IPS-15b (cell line): ENCODE data around the gene TLNRD1.
"Not testable (repeated sequence)": the region's sequence is repeated elsewhere in the genome, so short reads cannot be mapped to it uniquely, and the experiment has no call there.

ENCODE experiments used
- H3K27me3 ChIP-seq: one replicate; pipeline ENCODE4 v1.6.1; 2013; ENCODE audit warnings: low read length; ENCODE audit not compliant: control insufficient read depth, insufficient read depth
- H3K36me3 ChIP-seq: one replicate; pipeline ENCODE4 v1.6.1; 2013; ENCODE audit warnings: low read length; ENCODE audit not compliant: control insufficient read depth, insufficient read depth
- H3K4me1 ChIP-seq: one replicate; pipeline ENCODE4 v1.6.1; 2013; ENCODE audit warnings: mild to moderate bottlenecking, low read length; ENCODE audit not compliant: control insufficient read depth, insufficient read depth
- H3K4me3 ChIP-seq: one replicate; pipeline ENCODE4 v1.5.1; 2013; ENCODE audit warnings: low read depth, low read length
- H3K9ac ChIP-seq: one replicate; pipeline ENCODE4 v1.6.1; 2013; ENCODE audit warnings: low read depth, mild to moderate bottlenecking, low read length
- H3K9me3 ChIP-seq: one replicate; pipeline ENCODE4 v1.6.1; 2013; ENCODE audit warnings: mild to moderate bottlenecking, low read length; ENCODE audit not compliant: control insufficient read depth, insufficient read depth

TLNRD1 gene

DNA sequence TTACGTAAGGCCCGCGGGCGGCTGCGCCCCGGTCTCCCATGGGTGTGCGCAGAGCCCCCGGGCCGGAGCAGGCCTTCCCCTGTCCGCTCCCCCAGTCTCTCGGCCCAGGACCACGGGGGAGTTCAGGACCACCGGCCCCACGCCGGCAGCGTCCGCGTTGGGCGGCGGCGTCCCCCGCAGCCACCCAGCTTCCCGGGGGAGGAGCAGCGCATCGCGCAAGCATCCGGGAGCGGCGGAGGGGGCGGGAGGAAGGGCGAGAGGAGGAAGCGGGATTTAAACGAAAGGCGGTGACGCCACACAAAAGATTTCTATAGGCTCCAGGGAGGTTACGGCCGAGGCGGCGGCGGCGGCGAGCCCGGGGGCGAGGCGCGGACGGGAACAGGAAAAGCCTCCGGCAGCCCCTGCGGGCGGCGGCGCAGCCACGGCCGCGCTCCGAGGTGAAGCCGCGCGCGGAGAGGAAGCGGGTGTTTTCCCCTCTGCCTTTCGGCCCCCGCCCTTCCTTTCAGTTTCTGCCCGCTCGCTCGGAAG is at the start of gene TLNRD1:
TSS of gene TLNRD1 (plus strand) at position 300 of the 528 bp plus-strand sequence. CDS start 1,349 bp downstream, outside the sequence.
- Histone ChIP-seq H3K9me3 (no peaks in the 10 kb centered on the region), H3K27me3 (peaks cover 22% of the 10 kb centered on the region), H3K4me3 (peak within 1 kb of the TSS; percentile 83), H3K9ac (peak within 1 kb of the TSS; percentile 89), H3K4me1 (no peaks in the 10 kb centered on the region), H3K36me3 (no peaks in the 10 kb centered on the region)

- Histone ChIP-seq H3K36me3 (peaks cover 8% of the 10 kb centered on the region), H3K9ac (no peak overlapping the region), H3K4me3 (no peak overlapping the region), H3K4me1 (peaks cover 16% of the 10 kb centered on the region), H3K27me3 (no peaks in the 10 kb centered on the region), H3K9me3 (no peaks in the 10 kb centered on the region)
These were observed 48.8 kb upstream of the TLNRD1 start for GRCh38 chr15:80951941-80952340.

DNA sequence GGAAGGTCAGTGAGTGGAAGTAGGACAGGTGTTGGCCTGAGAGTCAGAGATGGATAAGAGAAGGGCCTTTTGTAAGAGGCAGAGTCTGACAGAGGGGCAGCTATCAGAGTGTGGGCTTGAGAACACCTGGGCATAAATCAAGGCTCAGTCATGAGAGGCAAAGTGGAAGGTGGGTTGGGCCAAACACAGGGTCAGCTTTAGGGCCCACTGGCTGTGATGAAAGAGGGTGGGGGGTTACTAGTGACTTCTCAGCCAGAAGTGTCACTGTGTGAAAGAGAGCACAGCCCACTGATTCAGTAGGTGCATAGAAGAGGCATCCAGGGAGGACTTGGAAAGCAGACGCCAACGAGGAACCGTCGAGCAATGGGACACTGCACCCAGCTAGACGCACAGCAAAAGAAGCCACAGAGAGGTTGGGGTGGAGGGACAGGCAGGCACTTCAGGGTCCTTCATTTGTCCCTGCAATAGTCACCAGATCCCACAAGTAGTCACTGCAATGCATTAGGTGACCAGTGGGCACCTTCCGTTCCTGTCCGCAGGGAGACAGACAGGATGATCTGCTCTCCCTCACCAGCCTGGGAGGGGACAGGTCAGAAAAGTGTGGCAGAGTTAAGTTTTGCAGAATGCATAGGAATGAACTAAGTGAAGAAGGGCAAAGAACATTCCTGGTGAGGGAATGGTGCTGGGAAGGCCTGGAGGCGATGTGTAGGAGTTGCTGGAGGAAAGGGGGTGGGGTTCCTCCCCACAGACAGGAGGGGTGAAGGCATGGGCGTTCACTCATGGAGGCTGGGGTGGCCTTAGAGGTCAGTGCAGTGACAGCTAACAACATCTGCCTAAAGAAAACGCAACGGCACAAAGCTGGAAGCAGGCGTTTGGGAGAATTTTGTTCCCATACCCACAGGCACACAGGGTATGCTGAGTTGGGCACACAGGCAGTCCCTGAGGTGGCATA is 47.4 kb upstream of the TLNRD1 start:
- H3K4me3 ChIP-seq = no peak overlapping the region
- no peak overlapping the region for H3K9ac ChIP-seq

DNA sequence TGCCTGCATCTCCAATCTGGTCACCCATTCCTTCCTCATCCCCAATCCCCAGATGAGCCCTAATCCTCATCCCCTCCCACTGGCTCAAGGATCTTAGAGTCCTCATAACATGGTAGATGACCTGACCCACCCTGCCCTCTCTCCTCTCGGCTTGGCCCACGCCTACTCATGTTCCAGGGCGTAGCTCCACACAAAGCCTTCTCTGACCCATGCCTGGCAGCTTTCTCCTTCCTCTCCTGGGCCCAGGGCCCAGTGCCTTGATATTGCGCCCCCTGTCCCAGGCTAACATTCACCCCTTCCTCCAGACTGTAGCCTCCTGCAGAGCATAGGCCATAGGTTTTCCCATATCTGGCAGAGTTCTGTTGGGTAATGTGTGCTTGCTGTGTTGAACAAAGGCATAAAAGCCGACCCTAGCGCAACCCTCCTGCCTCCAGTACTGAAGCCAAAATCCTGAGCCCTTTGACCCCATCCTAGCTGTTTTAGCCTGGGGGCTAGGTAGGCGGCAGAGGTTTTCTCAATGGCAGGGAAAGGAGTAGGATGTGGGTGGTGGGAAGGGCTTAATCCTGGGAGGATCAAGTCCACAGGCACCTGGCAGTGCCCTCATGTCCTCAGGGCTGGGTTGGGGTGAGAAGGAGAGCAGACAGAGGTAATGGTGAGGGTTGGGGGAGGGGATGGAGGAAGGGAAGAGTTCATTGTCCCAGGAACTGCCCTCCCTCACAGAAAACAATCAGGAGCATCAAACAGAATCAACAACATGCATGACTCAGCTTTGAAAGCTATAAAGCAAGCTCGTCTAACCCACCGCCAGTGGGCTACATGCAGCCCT is 46.6 kb upstream of the TLNRD1 start:
- H3K27me3 ChIP-seq = no peaks in the 10 kb centered on the region
- H3K4me3 ChIP-seq = no peak overlapping the region
- H3K9ac ChIP-seq = no peak overlapping the region
- no peaks in the 10 kb centered on the region for H3K36me3 ChIP-seq
- H3K9me3 ChIP-seq = no peaks in the 10 kb centered on the region
- H3K4me1 ChIP-seq = peaks cover 20% of the 10 kb centered on the region

More for the DNA sequence above, 47.4 kb upstream of the TLNRD1 start:
- Histone ChIP-seq H3K4me1 (peaks cover 20% of the 10 kb centered on the region), H3K36me3 (peaks cover 5% of the 10 kb centered on the region), H3K9me3 (no peaks in the 10 kb centered on the region), H3K27me3 (no peaks in the 10 kb centered on the region)

DNA sequence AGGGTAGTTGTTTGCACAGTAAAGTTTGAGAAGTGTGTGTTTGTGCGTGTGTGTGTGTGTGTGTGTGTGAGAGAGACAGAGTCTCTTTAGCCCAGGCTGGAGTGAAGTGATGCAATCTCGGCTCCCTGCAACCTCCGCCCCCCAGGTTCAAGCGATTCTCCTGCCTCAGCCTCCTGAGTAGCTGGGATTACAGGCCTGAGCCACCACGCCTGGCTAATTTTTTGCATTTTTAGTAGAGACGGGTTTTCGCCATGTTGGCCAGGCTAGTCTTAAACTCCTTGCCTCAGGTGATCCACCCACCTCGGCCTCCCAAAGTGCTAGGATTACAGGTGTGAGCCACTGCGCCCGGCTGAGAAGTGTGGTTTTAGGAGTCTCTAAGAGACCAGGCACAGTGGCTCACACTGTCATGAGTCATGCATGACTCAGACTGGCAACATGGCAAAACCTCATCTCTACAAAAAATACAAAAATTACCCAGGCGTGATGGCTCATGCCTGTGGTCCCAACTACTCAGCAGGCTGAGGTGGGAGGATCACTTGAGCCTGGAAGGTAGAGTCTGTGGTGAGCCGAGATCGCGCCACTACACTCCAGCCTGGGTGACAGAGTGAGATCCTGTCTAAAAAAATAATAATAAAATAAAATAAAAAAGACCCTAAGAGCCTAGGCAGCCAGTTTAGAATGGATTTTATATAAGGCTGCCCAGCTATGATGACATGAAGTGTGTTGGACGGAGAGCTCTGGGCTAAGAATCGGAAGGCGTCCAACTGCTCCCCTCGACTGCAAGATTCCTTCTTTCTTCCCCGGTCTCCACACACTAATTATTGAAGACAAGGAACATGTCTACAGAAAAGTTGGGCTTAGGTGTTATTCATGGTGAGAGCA is 44.9 kb upstream of the TLNRD1 start:
- not testable (repeated sequence) for H3K9ac ChIP-seq, H3K4me3 ChIP-seq, H3K36me3 ChIP-seq

GRCh38 chr15:80957556-80957955 is 43.2 kb upstream of the TLNRD1 start:
- H3K27me3 ChIP-seq = no peaks in the 10 kb centered on the region
- peaks cover 20% of the 10 kb centered on the region for H3K4me1 ChIP-seq
- peaks cover 6% of the 10 kb centered on the region for H3K36me3 ChIP-seq
- H3K9ac ChIP-seq = no peak overlapping the region
- H3K4me3 ChIP-seq = no peak overlapping the region
- H3K9me3 ChIP-seq = no peaks in the 10 kb centered on the region

More for the DNA sequence above, 44.9 kb upstream of the TLNRD1 start:
- not testable (repeated sequence) for H3K27me3 ChIP-seq, H3K9me3 ChIP-seq
- peaks cover 20% of the 10 kb centered on the region for H3K4me1 ChIP-seq

GRCh38 chr15:80957976-80958375 is 42.7 kb upstream of the TLNRD1 start:
- Histone ChIP-seq H3K4me3 (no peak overlapping the region), H3K9me3 (no peaks in the 10 kb centered on the region), H3K4me1 (peaks cover 20% of the 10 kb centered on the region), H3K36me3 (peaks cover 6% of the 10 kb centered on the region), H3K9ac (no peak overlapping the region), H3K27me3 (no peaks in the 10 kb centered on the region)

GRCh38 chr15:80958818-80959495 is 41.8 kb upstream of the TLNRD1 start:
- H3K27me3 ChIP-seq = no peaks in the 10 kb centered on the region
- no peak overlapping the region for H3K4me3 ChIP-seq
- peaks cover 14% of the 10 kb centered on the region for H3K4me1 ChIP-seq

GRCh38 chr15:80965454-80965853 is 35.3 kb upstream of the TLNRD1 start:
- not testable (repeated sequence) for H3K36me3 ChIP-seq, H3K4me3 ChIP-seq, H3K9me3 ChIP-seq

More at GRCh38 chr15:80958818-80959495, 41.8 kb upstream of the TLNRD1 start:
- H3K36me3 ChIP-seq = peaks cover 6% of the 10 kb centered on the region
- H3K9ac ChIP-seq = no peak overlapping the region
- H3K9me3 ChIP-seq = no peaks in the 10 kb centered on the region

GRCh38 chr15:80966431-80967197 is 34.1 kb upstream of the TLNRD1 start:
- Histone ChIP-seq H3K9me3 (no peaks in the 10 kb centered on the region), H3K4me3 (no peak overlapping the region), H3K36me3 (peaks cover 7% of the 10 kb centered on the region), H3K27me3 (no peaks in the 10 kb centered on the region), H3K4me1 (peaks cover 17% of the 10 kb centered on the region), H3K9ac (no peak overlapping the region)

More at GRCh38 chr15:80965454-80965853, 35.3 kb upstream of the TLNRD1 start:
- not testable (repeated sequence) for H3K4me1 ChIP-seq, H3K27me3 ChIP-seq, H3K9ac ChIP-seq
